HEK293 (cell line): ENCODE results near the gene TNS1.

Experiments
- CTCF ChIA-PET: fragments of 350-600 bp; formaldehyde crosslinking; extraction: SDS; loops from one replicate; lab custom pipeline; 2021; ENCODE audit warnings: antibody characterized with exemption; lab: Yijun Ruan, JAX
- POLR2A ChIA-PET: fragments of 300-600 bp; formaldehyde crosslinking; extraction: SDS; loops from one replicate; lab custom pipeline; 2020; ENCODE audit warnings: antibody characterized with exemption, inconsistent platforms; lab: Yijun Ruan, JAX
- H3K27ac ChIP-seq: fragments of 200-500 bp; sonication (Bioruptor generic); 2 replicates; pipeline ENCODE4 v1.5.1; 2014; ENCODE audit warnings: low read depth, low read length, control low read depth, inconsistent platforms; ENCODE audit errors: extremely low read depth
- H3K36me3 ChIP-seq, 2 experiments: fragments of 200-500 bp in 1 of 2; sonication (Bioruptor generic) in 1 of 2; 1 replicate in 1 of 2; 2 replicates in 1 of 2; pipeline ENCODE4 v1.5.1; 2014 to 2017; ENCODE audit warnings: inconsistent platforms in 2 of 2, low read length in 2 of 2; ENCODE audit not compliant: control insufficient read depth in 2 of 2, insufficient read depth in 1 of 2
- H3K4me1 ChIP-seq: fragments of 200-500 bp; sonication (Bioruptor generic); 2 replicates; pipeline ENCODE4 v1.5.1; 2014; ENCODE audit warnings: mild to moderate bottlenecking, low read length, inconsistent platforms; ENCODE audit not compliant: control insufficient read depth, insufficient read depth
- H3K4me3 ChIP-seq: 2 replicates; pipeline ENCODE4 v1.5.1; 2011; ENCODE audit warnings: low read depth, mild to moderate bottlenecking, control low read depth, low read length, moderate library complexity
- H3K9me3 ChIP-seq: fragments of 200-500 bp; sonication (Bioruptor generic); 2 replicates; pipeline ENCODE4 v1.5.1; 2014; ENCODE audit warnings: low read depth, low read length, inconsistent platforms; ENCODE audit not compliant: control insufficient read depth, insufficient read depth
- GFI1B ChIP-seq: fragments of 450-650 bp; formaldehyde crosslinking; IDR thresholded peaks from 2 replicates; pipeline ENCODE4 v1.5.1; 2016; ENCODE audit warnings: missing biosample characterization, missing genetic modification characterization
- GLIS1 ChIP-seq: fragments of 450-650 bp; formaldehyde crosslinking; IDR thresholded peaks from 2 replicates; pipeline ENCODE4 v1.5.1; 2016; ENCODE audit warnings: missing biosample characterization, missing genetic modification characterization
- IKZF3 ChIP-seq: fragments of 450-650 bp; IDR thresholded peaks from 2 replicates; pipeline ENCODE4 v1.5.0; 2018; ENCODE audit warnings: missing biosample characterization, mild to moderate bottlenecking, missing genetic modification characterization, moderate library complexity
- MZF1 ChIP-seq: fragments of 450-650 bp; formaldehyde crosslinking; IDR thresholded peaks from 2 replicates; pipeline ENCODE4 v1.5.1; 2017; ENCODE audit warnings: missing biosample characterization, missing genetic modification characterization, borderline replicate concordance
- PRDM10 ChIP-seq: fragments of 450-650 bp; formaldehyde crosslinking; IDR thresholded peaks from 2 replicates; pipeline ENCODE4 v1.5.1; 2016; ENCODE audit warnings: missing biosample characterization, missing genetic modification characterization
- SETDB1 ChIP-seq: IDR thresholded peaks from one replicate; pipeline ENCODE4 v1.6.1; 2017; ENCODE audit warnings: mild to moderate bottlenecking, low read length, moderate library complexity, mixed read lengths; ENCODE audit not compliant: insufficient read length
- ZBTB1 ChIP-seq: fragments of 450-650 bp; formaldehyde crosslinking; IDR thresholded peaks from 2 replicates; pipeline ENCODE4 v1.5.1; 2016; ENCODE audit warnings: missing biosample characterization, missing genetic modification characterization
- ZBTB17 ChIP-seq: fragments of 450-650 bp; formaldehyde crosslinking; IDR thresholded peaks from 2 replicates; pipeline ENCODE4 v1.5.1; 2016; ENCODE audit warnings: missing biosample characterization, missing genetic modification characterization
- ZFP69B ChIP-seq: fragments of 450-650 bp; formaldehyde crosslinking; IDR thresholded peaks from 2 replicates; pipeline ENCODE4 v1.5.1; 2016; ENCODE audit warnings: missing biosample characterization, missing genetic modification characterization
- ZNF10 ChIP-seq: fragments of 450-650 bp; formaldehyde crosslinking; IDR thresholded peaks from 2 replicates; pipeline ENCODE4 v1.5.1; 2017; ENCODE audit warnings: missing biosample characterization, missing genetic modification characterization
- ZNF132 ChIP-seq: fragments of 450-650 bp; formaldehyde crosslinking; IDR thresholded peaks from 2 replicates; pipeline ENCODE4 v1.5.1; 2017; ENCODE audit warnings: missing biosample characterization, missing genetic modification characterization, borderline replicate concordance
- ZNF133 ChIP-seq: fragments of 450-650 bp; formaldehyde crosslinking; IDR thresholded peaks from 2 replicates; pipeline ENCODE4 v1.5.1; 2016; ENCODE audit warnings: missing biosample characterization, missing genetic modification characterization
- ZNF169 ChIP-seq: fragments of 450-650 bp; formaldehyde crosslinking; IDR thresholded peaks from 2 replicates; pipeline ENCODE4 v1.5.1; 2016; ENCODE audit warnings: missing biosample characterization, missing genetic modification characterization
- ZNF239 ChIP-seq: fragments of 450-650 bp; formaldehyde crosslinking; IDR thresholded peaks from 2 replicates; pipeline ENCODE4 v1.5.1; 2016; ENCODE audit warnings: missing biosample characterization, missing genetic modification characterization
- ZNF311 ChIP-seq: fragments of 450-650 bp; formaldehyde crosslinking; IDR thresholded peaks from 2 replicates; pipeline ENCODE4 v1.5.1; 2017; ENCODE audit warnings: missing biosample characterization, missing genetic modification characterization, borderline replicate concordance
- ZNF366 ChIP-seq: fragments of 450-650 bp; formaldehyde crosslinking; conservative IDR thresholded peaks from 2 replicates; pipeline ENCODE4 v1.5.1; 2016; ENCODE audit warnings: missing biosample characterization, missing genetic modification characterization
- ZNF433 ChIP-seq: fragments of 450-650 bp; formaldehyde crosslinking; IDR thresholded peaks from 2 replicates; pipeline ENCODE4 v1.5.1; 2016; ENCODE audit warnings: missing biosample characterization, missing genetic modification characterization, low read depth
- ZNF473 ChIP-seq: fragments of 450-650 bp; formaldehyde crosslinking; IDR thresholded peaks from 2 replicates; pipeline ENCODE4 v1.5.1; 2017; ENCODE audit warnings: missing biosample characterization, missing genetic modification characterization
- ZNF48 ChIP-seq: fragments of 450-650 bp; formaldehyde crosslinking; IDR thresholded peaks from 2 replicates; pipeline ENCODE4 v1.5.1; 2016; ENCODE audit warnings: missing biosample characterization, missing genetic modification characterization
- ZNF514 ChIP-seq: fragments of 450-650 bp; formaldehyde crosslinking; IDR thresholded peaks from 2 replicates; pipeline ENCODE4 v1.5.1; 2016; ENCODE audit warnings: missing biosample characterization, missing genetic modification characterization
- ZNF660 ChIP-seq: fragments of 450-650 bp; IDR thresholded peaks from 2 replicates; pipeline ENCODE4 v1.5.1; 2018; ENCODE audit warnings: missing biosample characterization, mild to moderate bottlenecking, missing genetic modification characterization
- ZNF707 ChIP-seq: fragments of 450-650 bp; formaldehyde crosslinking; IDR thresholded peaks from 2 replicates; pipeline ENCODE4 v1.5.1; 2016; ENCODE audit warnings: missing biosample characterization, missing genetic modification characterization
- ZNF837 ChIP-seq: fragments of 450-650 bp; formaldehyde crosslinking; IDR thresholded peaks from 2 replicates; pipeline ENCODE4 v1.5.1; 2016; ENCODE audit warnings: missing biosample characterization, missing genetic modification characterization
- TF ChIP-seq, protein P1 (sequence below): fragments of 450-650 bp; IDR thresholded peaks from 2 replicates; pipeline ENCODE4 v1.5.1; 2018; ENCODE audit warnings: missing biosample characterization, mild to moderate bottlenecking, missing genetic modification characterization
- TF ChIP-seq, protein P2 (sequence below): fragments of 450-650 bp; formaldehyde crosslinking; optimal IDR thresholded peaks from 2 replicates; pipeline ENCODE3; 2016; ENCODE audit warnings: missing biosample characterization, mild to moderate bottlenecking, missing genetic modification characterization
- TF ChIP-seq, protein P3 (sequence below): fragments of 450-650 bp; formaldehyde crosslinking; IDR thresholded peaks from 2 replicates; pipeline ENCODE4 v1.5.1; 2016; ENCODE audit warnings: missing biosample characterization, missing genetic modification characterization

Gene TNS1

GRCh38 chr2:217783243-217783642 is 219.6 kb downstream of the TNS1 start:
- Histone ChIP-seq H3K4me3 (no peak overlapping the region), H3K4me1 (no peaks in the 10 kb centered on the region), H3K27ac (no peak overlapping the region), H3K9me3 (no peaks in the 10 kb centered on the region), H3K36me3 (no peaks in the 10 kb centered on the region)
- ChIA-PET CTCF (interaction anchor here (0.7 to 2.4 kb wide), 9 partner anchors 103 to 1511 kb away, joined by 3 to 13 read pairs (median 4); partner anchors contain the start of gene RUFY4), POLR2A (no interaction called here)
- TF ChIP-seq MZF1 (no peak), SETDB1 (peak; percentile 73), ZNF366 (tag by site-specific recombination) (no peak), ZNF10 (tag by site-specific recombination) (no peak), ZNF473 (tag by site-specific recombination) (no peak), ZNF433 (tag by site-specific recombination) (no peak), ZNF133 (peak; percentile 81), PRDM10 (tag by site-specific recombination) (no peak), IKZF3 (tag by site-specific recombination) (no peak), ZNF239 (tag by site-specific recombination) (no peak)
- TF ChIP-seq, protein P1, sequence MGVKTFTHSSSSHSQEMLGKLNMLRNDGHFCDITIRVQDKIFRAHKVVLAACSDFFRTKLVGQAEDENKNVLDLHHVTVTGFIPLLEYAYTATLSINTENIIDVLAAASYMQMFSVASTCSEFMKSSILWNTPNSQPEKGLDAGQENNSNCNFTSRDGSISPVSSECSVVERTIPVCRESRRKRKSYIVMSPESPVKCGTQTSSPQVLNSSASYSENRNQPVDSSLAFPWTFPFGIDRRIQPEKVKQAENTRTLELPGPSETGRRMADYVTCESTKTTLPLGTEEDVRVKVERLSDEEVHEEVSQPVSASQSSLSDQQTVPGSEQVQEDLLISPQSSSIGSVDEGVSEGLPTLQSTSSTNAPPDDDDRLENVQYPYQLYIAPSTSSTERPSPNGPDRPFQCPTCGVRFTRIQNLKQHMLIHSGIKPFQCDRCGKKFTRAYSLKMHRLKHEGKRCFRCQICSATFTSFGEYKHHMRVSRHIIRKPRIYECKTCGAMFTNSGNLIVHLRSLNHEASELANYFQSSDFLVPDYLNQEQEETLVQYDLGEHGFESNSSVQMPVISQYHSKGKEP: no peak
- TF ChIP-seq, protein P2, sequence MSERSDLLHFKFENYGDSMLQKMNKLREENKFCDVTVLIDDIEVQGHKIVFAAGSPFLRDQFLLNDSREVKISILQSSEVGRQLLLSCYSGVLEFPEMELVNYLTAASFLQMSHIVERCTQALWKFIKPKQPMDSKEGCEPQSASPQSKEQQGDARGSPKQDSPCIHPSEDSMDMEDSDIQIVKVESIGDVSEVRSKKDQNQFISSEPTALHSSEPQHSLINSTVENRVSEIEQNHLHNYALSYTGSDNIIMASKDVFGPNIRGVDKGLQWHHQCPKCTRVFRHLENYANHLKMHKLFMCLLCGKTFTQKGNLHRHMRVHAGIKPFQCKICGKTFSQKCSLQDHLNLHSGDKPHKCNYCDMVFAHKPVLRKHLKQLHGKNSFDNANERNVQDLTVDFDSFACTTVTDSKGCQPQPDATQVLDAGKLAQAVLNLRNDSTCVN (tag by site-specific recombination): no peak

GRCh38 chr2:217777906-217778305 is 224.9 kb downstream of the TNS1 start:
- CTCF ChIA-PET: interaction anchor here (1.0 to 2.1 kb wide), 6 partner anchors 8 to 216 kb away, joined by 3 to 14 read pairs (median 7); no protein-coding TSS in a partner anchor
- H3K9me3 ChIP-seq: no peaks in the 10 kb centered on the region
- POLR2A ChIA-PET: no interaction called here
- no peaks in the 10 kb centered on the region for H3K4me1 ChIP-seq
- TF ChIP-seq GLIS1 (peak; percentile 64), ZNF48 (no peak)
- no peak overlapping the region for H3K27ac ChIP-seq
- no peak overlapping the region for H3K4me3 ChIP-seq
- no peaks in the 10 kb centered on the region for H3K36me3 ChIP-seq

DNA sequence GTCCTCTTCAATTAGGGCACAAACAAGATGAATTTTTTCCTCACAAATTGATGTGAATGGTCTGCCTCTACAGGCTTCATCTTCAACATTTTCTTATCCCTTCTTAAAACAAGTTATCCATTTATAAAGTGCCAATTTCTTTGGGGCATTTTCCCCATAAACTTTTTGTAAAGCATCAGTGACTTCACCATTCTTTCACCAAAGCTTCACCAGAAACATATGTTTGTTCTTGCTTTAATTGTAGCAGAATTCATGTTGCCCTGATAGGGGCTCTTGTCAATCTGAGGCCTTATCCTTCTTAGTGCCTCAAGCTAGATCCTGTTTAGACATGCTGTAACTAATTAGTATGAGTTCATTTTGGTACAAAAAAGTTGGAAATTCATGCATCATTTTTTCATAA is 226.2 kb downstream of the TNS1 start:
- H3K36me3 ChIP-seq: no peaks in the 10 kb centered on the region
- H3K9me3 ChIP-seq: no peaks in the 10 kb centered on the region
- no peak overlapping the region for H3K27ac ChIP-seq
- H3K4me3 ChIP-seq: no peak overlapping the region
- ChIA-PET POLR2A (no interaction called here), CTCF (interaction anchor here (1.1 to 2.1 kb wide), 6 partner anchors 9 to 218 kb away, joined by 3 to 14 read pairs (median 7); no protein-coding TSS in a partner anchor)
- no peaks in the 10 kb centered on the region for H3K4me1 ChIP-seq
- no peak for TF ChIP-seq GFI1B
- no peak for TF ChIP-seq IKZF3 (tag by site-specific recombination)
- TF ChIP-seq ZNF132: no peak
- no peak for TF ChIP-seq ZNF837 (tag by site-specific recombination)
- TF ChIP-seq ZNF169 (tag by site-specific recombination): no peak
- TF ChIP-seq ZBTB1: no peak
- no peak for TF ChIP-seq ZFP69B (tag by site-specific recombination)
- TF ChIP-seq, protein P3, sequence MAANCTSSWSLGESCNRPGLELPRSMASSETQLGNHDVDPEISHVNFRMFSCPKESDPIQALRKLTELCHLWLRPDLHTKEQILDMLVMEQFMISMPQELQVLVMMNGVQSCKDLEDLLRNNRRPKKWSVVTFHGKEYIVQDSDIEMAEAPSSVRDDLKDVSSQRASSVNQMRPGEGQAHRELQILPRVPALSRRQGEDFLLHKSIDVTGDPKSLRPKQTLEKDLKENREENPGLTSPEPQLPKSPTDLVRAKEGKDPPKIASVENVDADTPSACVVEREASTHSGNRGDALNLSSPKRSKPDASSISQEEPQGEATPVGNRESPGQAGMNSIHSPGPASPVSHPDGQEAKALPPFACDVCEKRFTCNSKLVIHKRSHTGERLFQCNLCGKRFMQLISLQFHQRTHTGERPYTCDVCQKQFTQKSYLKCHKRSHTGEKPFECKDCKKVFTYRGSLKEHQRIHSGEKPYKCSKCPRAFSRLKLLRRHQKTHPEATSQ (tag by site-specific recombination): no peak
- no peak for TF ChIP-seq ZBTB17 (tag by site-specific recombination)
- TF ChIP-seq ZNF660 (tag by site-specific recombination): no peak
- TF ChIP-seq ZNF514 (tag by site-specific recombination): no peak
- TF ChIP-seq ZNF707: no peak
- TF ChIP-seq ZNF311 (tag by site-specific recombination): no peak
